Measurements from ENCODE around the gene GLE1. TPM values are rescaled to one million over a fixed set of nuclear protein-coding genes. Genes with fewer than 3 reads are reported as not detected.

GLE1 gene
- total RNA-seq, 1 donor from 2014 or later, result 15.7 TPM

Small RNAs within 50 kb of the gene (small RNA-seq; reads per million reads assigned to genes)
- gene RNU7-171P (ENCODE audit: low replicate concordance), result not detected

Other genes with a start within 250 kb of the GLE1 start
- gene GOLGA2, start 228.7 kb upstream of the GLE1 start, total RNA-seq, result 131 TPM
- 13.9 TPM for gene SWI5, start 228.4 kb upstream of the GLE1 start, total RNA-seq
- 12.8 TPM for gene TRUB2, start 182.3 kb upstream of the GLE1 start, total RNA-seq
- gene COQ4, start 181.9 kb upstream of the GLE1 start, total RNA-seq, result 18.2 TPM
- 17.7 TPM for gene SLC27A4, start 164.2 kb upstream of the GLE1 start, total RNA-seq
- gene URM1, start 133.3 kb upstream of the GLE1 start, total RNA-seq, result 18.9 TPM
- 54.4 TPM for gene CERCAM, start 83.9 kb upstream of the GLE1 start, total RNA-seq
- gene ODF2, start 48.7 kb upstream of the GLE1 start, total RNA-seq, result 23.0 TPM
- 269 TPM for gene SPTAN1, start 47.9 kb downstream of the GLE1 start, total RNA-seq
- 21.1 TPM for gene DYNC2I2, start 152.1 kb downstream of the GLE1 start, total RNA-seq
- 298 TPM for gene SET, start 184.5 kb downstream of the GLE1 start, total RNA-seq
- gene PKN3, start 197.8 kb downstream of the GLE1 start, total RNA-seq, result 2.0 TPM
- 7.5 TPM for gene ZDHHC12, start 219.4 kb downstream of the GLE1 start, total RNA-seq

Measured in skin of body (tissue), 2 donors.